CD4-positive, CD25-positive, alpha-beta regulatory T cell (primary cell): ENCODE measurements around the gene AKR1C1. TPM values are rescaled to one million over a fixed set of nuclear protein-coding genes. Genes with fewer than 3 reads are reported as not detected.
"Not testable (repeated sequence)": the region's sequence is repeated elsewhere in the genome, so short reads cannot be mapped to it uniquely, and the experiment has no call there.

Source experiments
- ATAC-seq, 2 donors: fragments of 150-1000 bp; cut with Tn5 transposase; one replicate each; pipeline ENCODE4 v1.10.0; 2021; ENCODE audit warnings: low read depth in 2 of 2, moderate number of reproducible peaks in 2 of 2, moderate library complexity in 1 of 2
- DNase-seq, 3 donors: peaks; one replicate each; pipeline versions ENCODE4 v3.0.0 to v3.0.0-alpha.2; 2012 to 2022; ENCODE audit warnings: mixed read lengths in 1 of 3
- H3K27ac ChIP-seq: one replicate; pipeline ENCODE4 v1.7.0; 2013; ENCODE audit warnings: mild to moderate bottlenecking, low read length; ENCODE audit not compliant: insufficient read depth, poor library complexity, severe bottlenecking
- H3K27me3 ChIP-seq: one replicate; pipeline ENCODE4 v1.7.0; 2013; ENCODE audit warnings: low read length; ENCODE audit not compliant: control insufficient read depth, insufficient read depth
- H3K36me3 ChIP-seq: one replicate; pipeline ENCODE4 v1.7.0; 2013; ENCODE audit warnings: mild to moderate bottlenecking, low read length, moderate library complexity; ENCODE audit not compliant: control insufficient read depth, insufficient read depth
- H3K4me1 ChIP-seq: 2 replicates; pipeline ENCODE4 v1.7.0; 2013; ENCODE audit warnings: mild to moderate bottlenecking, low read length; ENCODE audit not compliant: insufficient read depth, control insufficient read depth, poor library complexity, severe bottlenecking
- H3K4me3 ChIP-seq: one replicate; pipeline ENCODE4 v1.7.0; 2013; ENCODE audit warnings: low read depth, mild to moderate bottlenecking, low read length, moderate library complexity
- H3K9me3 ChIP-seq, 2 experiments: 1 replicate in 1 of 2; 2 replicates in 1 of 2; pipeline ENCODE4 v1.7.0; 2013; ENCODE audit warnings: low read length in 2 of 2, mild to moderate bottlenecking in 1 of 2, moderate library complexity in 1 of 2; ENCODE audit not compliant: control insufficient read depth in 2 of 2
- H3K27ac Mint-ChIP-seq, 3 donors: one replicate each; pipeline ENCODE4 v1.8.0; 2020 to 2022; ENCODE audit warnings: mild to moderate bottlenecking in 3 of 3, mixed read lengths in 3 of 3, moderate library complexity in 2 of 3
- H3K27me3 Mint-ChIP-seq: one replicate; pipeline ENCODE4 v1.8.0; 2022; ENCODE audit warnings: mild to moderate bottlenecking, mixed read lengths
- H3K36me3 Mint-ChIP-seq: one replicate; pipeline ENCODE4 v1.8.0; 2020; ENCODE audit warnings: mixed read lengths
- H3K4me1 Mint-ChIP-seq, 4 donors: one replicate each; pipeline ENCODE4 v1.8.0; 2020 to 2022; ENCODE audit warnings: mixed read lengths in 4 of 4, mild to moderate bottlenecking in 1 of 4
- H3K4me3 Mint-ChIP-seq, 4 donors: one replicate each; pipeline ENCODE4 v1.8.0; 2020 to 2022; ENCODE audit warnings: mild to moderate bottlenecking in 4 of 4, mixed read lengths in 4 of 4, moderate library complexity in 3 of 4
- H3K9me3 Mint-ChIP-seq, 7 donors: one replicate each; pipeline ENCODE4 v1.8.0; 2020 to 2022; ENCODE audit warnings: mixed read lengths in 7 of 7, mild to moderate bottlenecking in 3 of 7, moderate library complexity in 2 of 7
- polyA plus RNA-seq, 4 donors: library from polyadenylated mRNA; unstranded; fragments of 300-500 nt; fragmentation: Illumina TruSeq; gene quantifications; one replicate each; pipeline ENCODE4 v1.2.3, GENCODE V29; 2021
- total RNA-seq: library from RNA; stranded (reverse); gene quantifications from one replicate; pipeline ENCODE4 v1.2.3, GENCODE V29; 2022

Gene AKR1C1
- total and polyA plus RNA-seq, 5 donors from 2014 or later = 0.14 to 1.5 (median 0.82) TPM; not detected in 1

DNA sequence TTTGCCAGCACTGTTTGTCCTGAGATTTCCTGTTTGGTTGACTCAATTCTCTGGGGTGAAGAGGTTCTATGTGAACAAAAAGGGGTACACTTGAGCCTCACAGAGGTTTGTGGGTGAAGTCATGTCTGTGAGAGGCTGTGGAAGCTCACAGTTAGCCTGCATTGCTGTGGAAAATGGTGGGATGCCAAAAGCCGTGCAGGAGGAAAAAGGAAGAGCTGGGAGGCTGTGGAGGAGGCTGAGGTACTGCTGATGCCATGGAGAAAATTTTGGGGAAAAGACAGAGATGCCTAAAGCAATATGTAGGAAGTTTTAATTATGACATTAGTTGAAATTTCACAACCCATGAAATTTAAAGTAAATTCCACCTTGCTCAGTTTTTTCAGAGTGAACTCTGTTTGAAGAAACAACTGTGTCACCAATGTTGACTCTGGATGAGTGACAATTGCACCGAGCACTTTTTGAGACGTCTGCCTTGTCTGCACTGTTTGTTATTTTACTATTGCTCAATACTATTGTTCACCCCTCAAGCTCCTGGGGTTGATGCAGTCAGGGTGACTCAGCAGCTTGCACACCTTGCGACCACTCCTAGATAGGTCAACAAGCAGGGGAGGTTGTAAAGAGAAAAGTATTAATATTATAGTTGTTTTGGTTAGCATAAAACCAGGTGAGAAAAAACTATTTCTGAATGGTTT lies 45.8 kb downstream of the AKR1C1 start:
- H3K9me3 ChIP-seq, DNase-seq, H3K36me3 ChIP-seq, ATAC-seq, H3K4me3 ChIP-seq, H3K4me1 ChIP-seq, H3K27ac ChIP-seq, H3K27ac Mint-ChIP-seq, H3K27me3 ChIP-seq, H3K4me3 Mint-ChIP-seq, H3K9me3 Mint-ChIP-seq, H3K27me3 Mint-ChIP-seq, H3K4me1 Mint-ChIP-seq, H3K36me3 Mint-ChIP-seq: not testable (repeated sequence)

DNA sequence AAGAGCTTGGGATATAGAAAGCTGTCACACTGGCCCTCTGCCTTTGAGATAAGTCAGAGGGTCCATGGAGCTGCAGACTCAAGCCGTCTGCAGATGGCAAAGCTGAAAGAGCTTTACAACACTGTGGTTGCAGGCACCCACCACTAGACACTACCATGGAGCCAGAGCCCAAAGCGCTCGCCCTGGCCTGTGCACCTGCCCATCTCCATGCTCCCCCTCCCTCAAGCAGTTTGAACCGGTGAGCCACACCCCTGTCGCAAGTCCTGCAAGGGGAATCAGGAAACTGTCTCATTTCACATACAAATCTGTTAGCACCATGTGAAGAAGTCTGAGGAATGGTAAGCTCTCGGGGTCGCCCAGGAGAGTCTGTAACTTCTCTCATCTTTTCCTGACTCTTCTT lies 46.8 kb downstream of the AKR1C1 start:
- ATAC-seq, H3K9me3 ChIP-seq, H3K4me3 ChIP-seq, DNase-seq, H3K4me3 Mint-ChIP-seq, H3K27ac Mint-ChIP-seq, H3K27me3 Mint-ChIP-seq, H3K4me1 ChIP-seq, H3K36me3 ChIP-seq, H3K27me3 ChIP-seq, H3K36me3 Mint-ChIP-seq, H3K27ac ChIP-seq, H3K9me3 Mint-ChIP-seq, H3K4me1 Mint-ChIP-seq: not testable (repeated sequence)

DNA sequence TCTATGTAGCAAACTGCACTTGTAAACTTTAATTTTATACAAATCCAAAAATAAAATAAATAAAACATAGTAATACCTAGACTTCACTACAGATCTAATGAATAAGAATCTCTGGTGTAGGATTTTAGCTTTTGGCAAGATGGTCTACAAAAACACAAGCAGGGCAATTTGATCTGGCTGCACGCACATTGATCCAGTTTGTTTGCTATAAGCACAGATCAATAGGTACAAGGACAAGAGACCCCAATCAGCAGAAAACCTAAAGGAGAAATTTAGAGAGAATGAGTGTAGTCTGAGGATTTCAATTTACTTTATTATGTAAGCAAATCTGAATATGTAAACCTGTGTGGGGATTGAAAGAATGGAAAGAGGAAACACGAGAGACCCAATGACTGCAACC lies 48.2 kb downstream of the AKR1C1 start:
- DNase-seq, H3K4me3 ChIP-seq, H3K9me3 Mint-ChIP-seq, H3K4me1 Mint-ChIP-seq, H3K4me3 Mint-ChIP-seq, H3K36me3 ChIP-seq, H3K36me3 Mint-ChIP-seq, H3K27me3 Mint-ChIP-seq, H3K27ac ChIP-seq, H3K4me1 ChIP-seq, H3K27ac Mint-ChIP-seq, H3K9me3 ChIP-seq, H3K27me3 ChIP-seq, ATAC-seq: not testable (repeated sequence)

DNA sequence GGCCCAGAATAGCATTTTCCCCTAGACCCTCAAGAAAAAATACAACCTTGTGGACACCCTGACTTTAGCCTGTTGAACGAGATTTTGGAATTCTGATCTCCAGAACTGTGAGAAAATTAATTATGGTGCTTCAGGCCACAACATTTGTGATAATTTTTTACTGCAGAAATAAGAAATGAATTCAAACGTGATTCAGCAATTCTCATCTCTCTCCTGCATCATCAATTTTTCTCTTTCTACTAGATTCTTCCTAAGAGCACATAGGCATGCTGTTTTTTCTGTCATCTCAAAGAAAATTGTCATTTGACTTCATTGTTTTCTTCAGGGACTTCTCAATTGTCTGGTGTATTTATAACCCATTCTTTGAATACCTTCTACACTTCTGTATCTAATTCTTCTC lies 49.4 kb downstream of the AKR1C1 start:
- Histone ChIP-seq H3K36me3 (no peaks in the 10 kb centered on the region), H3K27me3 (no peaks in the 10 kb centered on the region), H3K4me3 (no peak overlapping the region), H3K4me1 (no peaks in the 10 kb centered on the region), H3K27ac (no peak overlapping the region), H3K9me3 (no peaks in the 10 kb centered on the region)
- Mint-ChIP-seq H3K27ac (no peak overlapping the region), H3K36me3 (no peaks in the 10 kb centered on the region), H3K9me3 (no peaks in the 10 kb centered on the region), H3K4me3 (no peak overlapping the region), H3K4me1 (no peaks in the 10 kb centered on the region), H3K27me3 (peaks cover 4% of the 10 kb centered on the region)
- DNase-seq (no peak), ATAC-seq (no peak)

DNA sequence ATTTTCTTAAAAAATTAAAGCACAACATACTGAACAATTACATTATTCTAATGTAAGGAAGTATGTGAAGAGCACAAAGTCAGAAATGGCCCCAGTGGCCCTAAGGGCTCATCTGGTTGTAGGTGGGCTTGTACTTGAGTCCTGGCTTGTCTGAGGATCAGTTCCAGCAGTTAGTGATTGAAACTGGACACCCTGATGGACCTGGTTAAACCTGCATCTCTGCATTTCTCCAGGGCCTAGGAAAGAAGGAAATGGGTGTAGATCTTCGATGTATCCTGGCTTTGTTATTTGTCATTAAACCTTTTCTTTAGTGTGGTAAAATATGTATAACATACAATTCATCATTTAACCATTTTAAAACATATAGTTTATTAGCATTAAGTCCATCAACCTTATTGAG lies 50.2 kb downstream of the AKR1C1 start:
- Histone ChIP-seq H3K36me3 (no peaks in the 10 kb centered on the region), H3K4me1 (no peaks in the 10 kb centered on the region), H3K9me3 (no peaks in the 10 kb centered on the region), H3K27ac (no peak overlapping the region), H3K4me3 (no peak overlapping the region), H3K27me3 (no peaks in the 10 kb centered on the region)
- Mint-ChIP-seq H3K9me3 (no peaks in the 10 kb centered on the region), H3K4me1 (no peaks in the 10 kb centered on the region), H3K4me3 (no peak overlapping the region), H3K27ac (no peak overlapping the region), H3K27me3 (peaks cover 4% of the 10 kb centered on the region), H3K36me3 (no peaks in the 10 kb centered on the region)
- ATAC-seq = no peak
- no peak for DNase-seq

DNA sequence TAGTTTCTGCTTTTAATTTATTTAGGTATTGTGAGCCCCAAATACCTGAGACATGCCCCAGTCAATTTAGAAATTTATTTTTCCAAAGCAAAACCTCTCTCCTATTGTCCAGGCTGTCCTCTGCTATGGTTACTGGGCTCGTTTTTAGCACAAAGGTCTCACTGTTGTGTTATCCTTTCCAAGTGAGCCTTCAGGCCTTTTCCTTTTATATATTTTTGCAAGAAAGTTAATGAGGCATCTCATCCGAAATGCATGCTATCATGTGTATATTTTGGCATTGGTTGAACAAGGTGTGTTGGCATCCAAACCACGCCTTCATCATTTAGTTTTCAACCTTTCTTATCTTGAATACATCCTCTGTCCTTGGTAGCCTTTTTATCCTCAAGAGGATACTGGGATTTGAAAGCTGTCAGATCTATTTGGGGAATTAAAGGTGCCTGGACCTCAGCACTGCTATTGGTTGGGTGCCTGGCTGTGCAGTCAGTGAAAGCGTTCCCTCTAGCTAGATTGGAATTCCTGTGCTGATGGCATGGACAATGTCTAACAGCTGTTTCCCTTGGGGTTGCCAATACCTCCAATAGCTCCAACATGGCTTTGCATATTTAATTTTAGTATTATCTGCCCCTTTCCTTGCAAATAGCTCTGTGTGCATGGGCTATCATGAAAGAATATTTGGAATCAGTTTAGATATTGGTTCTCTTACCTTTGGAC lies 51.1 kb downstream of the AKR1C1 start:
- not testable (repeated sequence) for H3K4me3 Mint-ChIP-seq, H3K27me3 ChIP-seq, H3K27me3 Mint-ChIP-seq, H3K9me3 ChIP-seq, ATAC-seq, H3K36me3 Mint-ChIP-seq, H3K36me3 ChIP-seq, H3K4me1 Mint-ChIP-seq, DNase-seq, H3K4me3 ChIP-seq, H3K9me3 Mint-ChIP-seq, H3K27ac ChIP-seq, H3K27ac Mint-ChIP-seq, H3K4me1 ChIP-seq

DNA sequence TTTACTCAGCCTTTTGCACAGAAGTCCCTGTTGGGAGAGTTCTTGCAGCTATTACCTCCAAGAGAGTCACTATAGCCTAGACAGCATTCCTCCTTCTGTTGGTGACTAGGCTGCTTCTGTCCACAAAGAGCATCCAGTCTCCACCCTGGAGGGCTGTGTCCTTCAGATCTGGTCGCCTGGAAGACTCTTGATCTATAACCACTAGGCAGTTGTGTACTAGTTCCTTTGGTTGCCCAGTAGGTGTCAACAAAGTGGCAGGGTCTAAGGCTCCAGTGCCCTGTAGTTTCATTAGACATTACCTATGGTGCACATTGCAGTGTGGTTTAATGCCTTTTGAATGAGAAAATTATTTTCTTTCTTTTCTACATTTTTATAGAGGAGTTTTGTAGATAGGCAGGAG lies 51.7 kb downstream of the AKR1C1 start:
- H3K36me3 Mint-ChIP-seq = no peaks in the 10 kb centered on the region
- H3K4me3 Mint-ChIP-seq = no peak overlapping the region
- Histone ChIP-seq H3K36me3 (no peaks in the 10 kb centered on the region), H3K27ac (no peak overlapping the region), H3K9me3 (no peaks in the 10 kb centered on the region), H3K4me1 (no peaks in the 10 kb centered on the region), H3K4me3 (no peak overlapping the region), H3K27me3 (no peaks in the 10 kb centered on the region)
- H3K9me3 Mint-ChIP-seq = no peaks in the 10 kb centered on the region
- peak in 1 of 3 donors; percentile 4 for DNase-seq
- H3K27ac Mint-ChIP-seq = no peak overlapping the region
- ATAC-seq = no peak
- no peaks in the 10 kb centered on the region for H3K4me1 Mint-ChIP-seq
- H3K27me3 Mint-ChIP-seq = peaks cover 4% of the 10 kb centered on the region

DNA sequence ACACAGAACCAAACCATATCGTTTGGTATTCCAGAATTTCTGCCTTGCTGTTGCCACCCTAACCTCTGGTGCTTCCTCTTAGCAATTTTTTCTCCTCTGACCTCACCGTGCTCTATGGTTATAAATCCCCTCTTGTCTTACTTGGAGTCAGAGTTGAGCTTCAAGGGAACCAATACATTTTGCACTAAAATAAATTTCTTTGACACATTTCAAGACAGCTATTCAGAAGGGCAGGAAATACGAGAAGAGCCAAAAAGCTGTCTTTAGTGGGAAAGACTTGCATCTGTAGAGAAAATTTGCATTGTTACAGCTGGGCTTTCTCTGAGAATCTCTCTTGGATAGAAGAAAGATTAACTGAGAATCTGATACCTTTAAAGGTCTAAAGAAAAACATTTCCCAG lies 54.9 kb downstream of the AKR1C1 start:
- H3K4me3 Mint-ChIP-seq = no peak overlapping the region
- Histone ChIP-seq H3K9me3 (no peaks in the 10 kb centered on the region), H3K27ac (no peak overlapping the region), H3K36me3 (no peaks in the 10 kb centered on the region), H3K4me1 (no peaks in the 10 kb centered on the region), H3K27me3 (no peaks in the 10 kb centered on the region), H3K4me3 (no peak overlapping the region)
- peaks cover 0 to 1% (median 0%) of the 10 kb centered on the region in 7 donors for H3K9me3 Mint-ChIP-seq
- no peak overlapping the region for H3K27ac Mint-ChIP-seq
- no peaks in the 10 kb centered on the region for H3K4me1 Mint-ChIP-seq
- ATAC-seq = no peak
- no peak for DNase-seq
- no peaks in the 10 kb centered on the region for H3K36me3 Mint-ChIP-seq
- peaks cover 4% of the 10 kb centered on the region for H3K27me3 Mint-ChIP-seq
